HG02884 (cell line): ENCODE results near the gene GRAMD4.

Source experiments
- ATAC-seq: cut with Tn5 transposase; IDR thresholded peaks from one replicate; pipeline ENCODE4 v1.9.1; 2021; ENCODE audit warnings: mild to moderate bottlenecking, moderate library complexity; ENCODE audit not compliant: unreplicated experiment

Gene GRAMD4

DNA sequence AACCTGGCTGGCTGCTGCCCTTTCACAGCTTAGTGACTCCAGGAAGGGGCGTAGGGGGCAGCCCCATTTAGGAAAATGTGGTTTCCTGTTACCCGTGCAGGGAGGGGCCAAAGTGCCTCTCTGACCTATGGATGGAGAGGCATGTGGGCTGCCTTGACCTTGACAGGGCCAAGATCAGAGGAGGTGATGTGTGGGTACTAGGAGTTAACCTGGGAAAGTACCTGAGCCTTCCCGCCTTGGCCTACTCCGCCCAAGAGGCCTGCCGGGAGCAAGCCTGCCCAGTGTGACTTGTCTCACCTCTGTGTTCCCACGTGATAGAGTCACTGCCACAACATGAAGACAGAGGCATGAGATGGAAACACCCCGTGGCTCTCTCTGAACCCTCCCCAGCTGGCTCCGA, 33.4 kb downstream of the GRAMD4 start:
- ATAC-seq, result no peak

- no peak for ATAC-seq
These were observed 34.2 kb downstream of the GRAMD4 start for GRCh38 chr22:46654426-46654825.

GRCh38 chr22:46654927-46655595, 34.9 kb downstream of the GRAMD4 start:
- no peak for ATAC-seq

GRCh38 chr22:46655861-46656608, 35.8 kb downstream of the GRAMD4 start:
- ATAC-seq, result no peak

DNA sequence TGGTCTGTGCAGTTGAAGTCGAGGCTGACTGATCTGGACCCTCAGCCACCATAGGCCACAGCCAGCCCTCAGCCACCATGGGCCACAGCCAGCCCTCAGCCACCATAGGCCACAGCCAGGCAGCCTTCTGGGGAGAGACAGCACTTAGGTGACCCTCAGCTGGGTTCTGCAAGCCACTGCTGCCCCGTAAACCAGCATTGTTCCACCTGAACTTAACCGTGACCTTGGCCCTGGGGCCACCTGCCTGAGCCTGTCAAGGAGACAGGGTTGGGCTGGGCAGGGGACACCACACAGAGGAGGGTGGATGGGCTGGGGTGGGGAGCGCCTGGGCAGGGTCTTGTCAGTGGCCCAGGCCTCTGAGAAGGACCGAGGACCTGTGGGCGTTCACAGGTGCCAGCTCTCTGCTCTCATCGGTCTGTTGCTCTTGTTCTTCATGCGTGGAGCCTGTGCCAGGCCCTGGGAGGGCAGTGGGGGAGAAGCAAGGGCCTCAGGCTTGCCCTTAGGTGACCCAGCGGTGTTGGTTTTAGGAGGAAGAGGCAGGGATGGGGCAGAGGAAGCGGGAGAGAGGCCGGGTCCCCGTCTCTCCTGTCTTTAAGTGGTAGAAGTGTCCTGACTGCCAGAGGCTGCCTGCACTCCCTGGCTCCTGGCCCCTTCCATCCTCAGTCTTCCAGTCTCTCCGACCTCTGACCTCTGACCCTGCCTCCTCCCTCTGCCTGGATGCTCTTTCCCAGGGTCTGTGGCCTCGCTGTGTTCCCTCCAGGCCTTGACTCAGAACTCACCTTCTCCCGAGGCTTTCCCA, 36.9 kb downstream of the GRAMD4 start:
- no peak for ATAC-seq

GRCh38 chr22:46657655-46657953, 37.4 kb downstream of the GRAMD4 start:
- no peak for ATAC-seq

DNA sequence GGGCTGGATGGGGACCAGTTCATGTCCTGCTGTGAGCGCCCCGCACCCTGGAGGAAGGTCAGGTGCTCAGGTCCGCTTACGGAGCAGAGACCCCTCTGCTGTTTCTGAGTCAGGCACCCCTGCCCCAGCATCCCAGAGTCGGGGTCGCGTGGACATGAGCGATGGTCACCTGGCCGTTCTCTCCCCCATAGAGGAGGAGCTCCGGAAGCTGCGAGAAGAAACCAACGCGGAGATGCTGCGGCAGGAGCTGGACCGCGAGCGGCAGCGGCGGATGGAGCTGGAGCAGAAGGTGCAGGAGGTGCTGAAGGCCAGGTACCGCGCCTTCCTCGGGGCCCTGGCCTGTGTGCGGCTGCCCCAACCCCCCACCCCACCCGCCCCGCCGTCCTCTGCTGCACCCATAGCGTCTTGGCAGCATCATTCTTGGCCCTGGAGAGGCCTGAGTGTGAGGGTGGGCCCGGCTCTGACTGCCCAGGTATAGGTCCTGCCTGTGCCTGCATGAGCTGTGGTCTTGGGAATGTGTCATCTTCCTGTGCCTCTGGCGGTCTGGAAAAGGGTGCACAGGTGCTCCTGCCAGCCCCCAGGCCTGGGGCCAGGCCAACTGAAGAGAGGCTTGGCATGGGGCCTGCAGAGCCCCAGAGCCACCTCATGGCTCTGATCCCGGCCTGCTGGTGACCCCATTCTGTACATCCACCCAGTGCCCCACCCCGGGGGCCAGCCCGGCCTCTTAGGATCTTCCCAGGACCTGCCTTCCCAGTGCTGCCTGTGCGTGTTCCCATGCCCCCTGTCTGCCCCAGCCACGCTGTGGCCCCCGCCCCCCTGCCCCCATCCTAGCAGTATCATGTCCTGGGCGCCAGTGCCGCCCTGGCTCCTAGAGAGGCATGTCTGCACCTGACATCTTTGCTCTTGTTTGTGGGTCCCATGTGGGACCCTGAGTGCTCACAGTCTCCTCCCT, 38.1 kb downstream of the GRAMD4 start:
- no peak for ATAC-seq

GRCh38 chr22:46659059-46659790, 39.0 kb downstream of the GRAMD4 start:
- no peak for ATAC-seq

- no peak for ATAC-seq
These were observed 39.6 kb downstream of the GRAMD4 start for GRCh38 chr22:46659791-46660186.

GRCh38 chr22:46660604-46661201, 40.5 kb downstream of the GRAMD4 start:
- ATAC-seq, result no peak

GRCh38 chr22:46661221-46661851, 41.1 kb downstream of the GRAMD4 start:
- ATAC-seq, result no peak

- no peak for ATAC-seq
These were observed 42.0 kb downstream of the GRAMD4 start for GRCh38 chr22:46662226-46662625.

DNA sequence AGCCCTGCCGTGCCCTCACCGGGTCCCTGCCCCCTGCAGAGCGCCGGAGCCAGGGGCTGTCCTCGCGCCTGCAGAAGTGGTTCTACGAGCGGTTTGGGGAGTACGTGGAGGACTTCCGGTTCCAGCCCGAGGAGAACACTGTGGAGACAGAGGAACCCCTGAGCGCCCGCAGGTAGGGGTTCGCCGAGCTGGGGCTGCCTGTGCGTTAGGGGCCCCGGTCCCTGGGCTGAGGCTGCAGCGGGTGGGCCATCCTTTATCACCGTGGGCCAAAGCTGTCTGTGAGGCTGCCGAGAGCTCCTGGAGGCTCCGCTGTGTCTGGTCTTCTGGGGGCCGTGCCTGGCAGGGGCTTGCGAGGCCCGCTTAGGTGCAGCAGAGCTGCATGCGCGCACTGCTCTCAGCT, 42.8 kb downstream of the GRAMD4 start:
- no peak for ATAC-seq

DNA sequence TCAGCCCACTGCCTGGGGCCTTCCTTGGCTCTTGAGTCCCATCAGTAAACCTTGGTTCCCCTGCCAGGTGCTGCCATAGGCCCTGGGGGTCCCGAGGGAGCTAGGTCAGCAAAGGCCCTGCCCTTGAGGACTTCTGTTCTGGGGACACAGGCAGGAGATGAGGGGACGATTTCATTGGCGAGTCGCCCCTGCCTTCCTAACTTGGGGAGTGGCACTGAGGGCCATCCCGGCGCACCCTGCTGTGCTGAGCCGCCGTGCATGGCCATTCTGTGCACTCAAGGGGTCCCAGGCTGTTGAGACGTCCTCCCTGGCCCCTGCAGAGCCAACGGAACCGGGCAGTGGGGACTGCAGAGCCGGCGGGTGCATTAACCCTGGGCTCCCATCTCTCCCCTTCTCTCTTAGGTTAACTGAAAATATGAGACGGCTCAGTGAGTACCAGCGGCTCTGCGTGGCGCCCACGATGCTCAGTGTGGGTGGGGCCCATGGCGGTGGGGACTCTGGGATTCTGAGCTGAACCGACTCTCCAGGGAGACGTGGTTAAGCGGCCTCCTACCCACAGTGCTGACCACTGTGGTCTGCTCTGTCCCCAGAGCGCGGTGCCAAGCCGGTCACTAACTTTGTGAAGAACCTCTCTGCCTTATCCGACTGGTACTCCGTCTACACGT, 43.4 kb downstream of the GRAMD4 start:
- no peak for ATAC-seq

GRCh38 chr22:46664301-46664855, 44.2 kb downstream of the GRAMD4 start:
- no peak for ATAC-seq

DNA sequence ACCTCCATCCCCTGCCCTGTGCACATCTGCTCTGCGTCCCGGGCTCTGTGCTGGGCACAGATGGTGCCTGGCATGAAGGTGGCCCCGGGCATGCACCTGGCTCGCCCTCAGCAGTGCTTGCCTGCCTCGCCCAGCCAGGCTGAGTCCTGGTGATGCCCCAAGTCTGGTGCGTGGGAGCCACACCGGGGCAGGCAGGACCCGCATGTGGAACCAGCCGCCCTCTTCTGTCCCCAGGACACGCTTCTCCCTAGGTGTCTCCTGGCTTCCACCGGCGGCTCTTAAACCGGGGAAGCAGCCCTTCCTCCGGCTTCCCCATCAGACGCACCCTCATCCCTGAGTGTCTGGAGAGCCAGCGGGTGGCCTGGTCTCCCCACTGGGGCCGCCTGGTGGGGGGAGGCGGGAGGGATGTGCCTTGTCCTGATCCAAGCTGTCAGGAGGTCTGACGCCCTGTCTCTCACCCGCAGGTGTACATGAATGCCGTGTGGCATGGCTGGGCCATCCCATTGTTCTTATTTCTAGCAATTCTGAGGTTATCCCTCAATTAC, 45.0 kb downstream of the GRAMD4 start:
- ATAC-seq, result no peak

- no peak for ATAC-seq
These were observed 45.6 kb downstream of the GRAMD4 start for GRCh38 chr22:46665751-46666280.
